SHP77 (cell line): Measurements from ENCODE around the gene SUPV3L1.

Experiments
- DNase-seq, 2 experiments: peaks; one replicate each; lab custom pipeline; 2025; lab: John Stamatoyannopoulos, UW

The SUPV3L1 gene

DNA sequence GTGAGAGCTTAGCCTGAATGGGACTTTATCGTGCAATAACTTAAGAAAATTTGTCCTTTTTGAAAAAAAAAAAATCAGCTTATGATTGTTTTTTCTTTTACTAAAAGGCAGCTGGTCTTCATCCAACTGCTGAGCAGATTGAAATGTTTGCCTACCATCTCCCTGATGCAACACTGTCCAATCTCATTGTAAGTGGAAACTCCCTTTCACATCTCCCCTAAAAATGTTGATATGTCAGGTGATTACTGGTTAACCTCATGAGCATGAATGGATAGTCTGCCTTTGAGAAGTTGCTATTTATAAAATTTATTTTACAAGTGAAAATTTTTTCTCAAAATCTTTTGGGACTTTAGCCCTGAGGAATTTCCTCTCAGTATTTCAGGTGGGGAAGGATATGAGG lies 22.3 kb downstream of the SUPV3L1 start:
- no peak for DNase-seq

DNA sequence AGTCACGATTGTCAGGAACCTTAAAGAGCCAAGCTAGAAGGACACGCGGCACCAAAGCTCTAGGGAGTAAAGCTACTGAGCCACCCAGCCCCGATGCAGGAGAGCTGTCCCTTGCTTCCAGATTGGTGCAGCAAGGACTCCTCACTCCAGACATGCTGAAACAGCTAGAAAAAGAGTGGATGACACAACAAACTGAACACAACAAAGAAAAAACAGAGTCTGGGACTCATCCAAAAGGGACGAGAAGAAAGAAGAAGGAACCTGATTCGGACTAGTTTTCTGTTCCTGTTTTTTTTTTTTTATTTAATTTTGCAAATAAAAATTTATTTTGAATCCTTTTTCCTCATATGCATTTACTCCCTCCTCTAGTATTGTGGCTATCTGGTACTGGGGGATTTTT lies 28.7 kb downstream of the SUPV3L1 start:
- no peak for DNase-seq

DNA sequence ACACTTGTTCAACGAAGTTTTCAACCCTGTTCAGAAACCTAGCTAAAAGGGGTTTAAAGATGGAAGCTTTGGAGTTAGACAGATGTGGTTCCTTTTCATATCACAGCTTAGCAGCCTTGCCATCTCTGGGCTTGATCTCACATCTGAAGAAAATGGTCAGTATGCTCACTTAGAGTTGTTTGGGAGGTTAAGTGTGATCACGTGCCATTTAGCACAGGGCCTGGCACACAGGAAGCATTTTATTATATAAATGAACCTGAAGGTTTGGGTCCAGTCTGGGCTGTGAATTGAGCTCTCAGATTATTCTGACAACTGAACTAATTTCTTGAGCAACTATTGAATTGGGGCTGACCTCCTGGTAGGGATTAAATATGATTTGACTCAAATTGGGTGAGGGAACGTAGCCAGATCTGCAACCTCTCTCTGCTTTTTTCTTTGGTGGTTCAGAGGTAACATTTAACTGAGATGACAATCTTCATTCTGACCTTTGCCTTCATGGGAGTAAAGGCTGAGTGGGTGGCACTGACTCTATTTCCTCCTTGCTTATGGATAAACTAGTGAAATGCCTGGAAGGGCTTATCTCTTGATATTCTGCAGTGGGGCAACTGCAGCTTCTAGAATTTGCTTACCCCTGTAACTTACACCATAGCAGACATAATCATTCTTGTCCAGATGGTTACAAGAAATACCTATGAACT lies 29.9 kb downstream of the SUPV3L1 start:
- no peak for DNase-seq

DNA sequence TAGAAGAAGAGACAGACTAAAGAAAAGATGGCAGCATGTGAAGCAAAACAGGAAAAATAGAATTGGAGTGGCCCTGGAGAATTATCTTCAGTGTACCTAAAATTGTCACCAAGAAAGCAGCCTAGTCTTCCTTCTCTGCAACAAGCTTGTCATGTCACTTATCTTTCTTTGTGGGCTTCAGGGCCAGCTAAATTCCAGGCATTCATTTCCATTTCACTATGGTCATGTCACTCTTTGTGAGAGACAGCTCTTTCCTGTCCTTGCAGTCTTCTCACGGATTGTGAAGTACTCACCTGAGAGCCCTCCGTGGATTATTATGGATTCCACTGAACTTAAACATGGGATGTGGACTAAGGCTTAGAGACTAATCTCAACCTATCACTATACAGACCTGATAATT lies 31.1 kb downstream of the SUPV3L1 start:
- no peak for DNase-seq

DNA sequence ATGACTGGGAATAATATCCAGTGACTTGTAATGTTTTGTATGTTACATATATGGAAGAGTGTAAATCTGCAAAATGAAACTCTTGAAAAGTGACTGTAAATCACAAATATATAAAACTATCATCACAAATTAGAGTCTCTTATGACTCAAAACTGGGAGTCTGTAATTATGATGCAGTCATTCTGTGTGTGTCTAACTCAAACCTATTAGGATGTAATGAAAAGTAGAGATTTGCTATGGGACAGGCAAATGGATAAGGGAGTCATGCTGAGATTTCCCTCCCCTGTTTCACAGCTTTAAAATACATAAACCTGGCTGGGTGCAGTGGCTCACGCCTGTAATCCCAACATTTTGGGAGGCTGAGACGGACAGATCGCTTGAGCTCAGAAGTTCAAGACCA lies 31.5 kb downstream of the SUPV3L1 start:
- DNase-seq, result no peak

DNA sequence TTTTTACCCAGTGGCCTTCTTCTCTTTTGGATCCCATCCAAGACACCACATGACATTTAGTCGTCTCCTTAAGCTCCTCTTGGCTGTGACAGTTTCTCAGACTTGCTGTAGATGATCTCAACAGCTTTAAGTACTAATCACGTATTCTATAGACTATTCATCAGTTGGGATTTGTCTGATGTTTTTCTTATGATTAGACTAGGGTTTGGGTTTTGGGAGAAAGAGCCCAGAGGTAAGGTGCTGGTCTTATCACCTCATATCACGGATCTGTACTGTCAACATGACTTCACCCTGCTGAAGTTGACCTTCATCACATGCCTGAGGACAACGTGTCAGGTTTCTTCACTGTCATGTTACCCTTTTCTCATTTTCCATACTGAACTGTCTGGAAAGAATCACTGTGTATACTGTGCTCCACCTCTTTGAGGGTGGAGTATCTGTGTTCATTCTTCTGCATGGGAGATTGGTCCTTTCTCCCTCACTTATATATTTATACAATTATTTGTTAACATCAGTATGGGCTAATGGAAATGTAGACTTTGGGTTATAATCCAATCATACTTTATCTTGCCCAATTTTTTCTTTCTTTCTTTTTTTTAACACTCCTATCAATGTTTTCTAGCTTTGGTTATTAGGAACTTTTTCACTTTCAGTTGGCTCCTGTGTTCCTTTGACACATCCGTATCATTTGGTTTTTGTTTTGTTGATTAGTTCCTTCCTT lies 33.7 kb downstream of the SUPV3L1 start:
- no peak for DNase-seq

DNA sequence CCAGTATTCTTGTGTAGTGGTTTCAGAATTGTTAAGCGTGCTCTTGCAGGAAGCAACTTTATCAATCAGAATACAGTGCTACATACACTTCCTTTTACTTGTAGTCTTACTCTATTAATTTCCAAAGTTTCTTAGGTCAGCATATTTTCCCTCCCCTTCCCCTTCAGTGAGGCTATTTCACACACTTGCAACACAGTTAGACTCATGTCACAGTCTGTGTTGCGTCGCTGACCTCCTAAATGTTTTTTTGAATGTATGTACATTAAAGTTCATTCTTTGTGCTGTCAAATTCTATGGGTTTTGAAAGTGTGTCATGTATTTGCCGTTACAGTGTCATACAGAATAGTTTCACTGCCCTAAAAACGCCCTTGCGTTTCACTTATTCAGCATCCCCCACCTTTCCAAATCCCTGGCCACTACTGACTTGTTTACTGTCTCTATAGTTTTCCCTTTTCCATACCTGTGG lies 34.7 kb downstream of the SUPV3L1 start:
- DNase-seq, result no peak

DNA sequence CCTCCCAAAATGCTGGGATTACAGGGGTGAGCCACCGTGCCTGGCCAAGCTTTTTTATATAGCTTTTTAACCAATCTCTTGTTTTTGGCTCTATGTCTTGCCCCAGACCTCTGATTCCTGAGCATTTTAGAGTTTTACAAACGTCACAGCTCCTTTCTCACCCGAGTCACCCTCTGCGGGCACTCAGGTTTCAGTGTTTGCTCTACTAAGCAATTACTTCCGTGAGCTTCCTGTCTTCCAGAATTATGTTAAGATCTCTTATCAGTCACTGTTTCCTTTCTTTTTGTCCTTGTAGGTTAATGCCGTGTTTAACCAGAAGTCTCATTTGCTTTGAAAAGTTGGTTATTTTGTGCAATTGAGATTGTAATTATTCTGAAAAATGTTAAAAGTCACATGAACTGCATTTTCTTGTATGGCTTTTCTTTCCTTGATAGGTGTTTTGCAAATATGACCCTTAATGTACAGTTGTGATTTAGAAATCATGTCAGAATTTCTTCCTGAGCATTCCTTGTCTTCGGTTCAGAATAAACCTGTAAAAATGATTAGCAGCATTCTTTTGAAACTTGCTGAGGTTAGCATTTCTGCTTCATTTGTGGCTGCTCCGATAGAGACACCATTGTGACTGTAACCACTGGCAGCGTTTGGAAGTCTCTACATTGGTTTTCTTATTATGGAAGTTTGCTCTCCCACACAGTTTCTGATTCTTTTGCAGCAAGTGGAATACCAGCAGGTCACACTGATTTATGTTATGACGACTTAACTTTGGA lies 35.6 kb downstream of the SUPV3L1 start:
- DNase-seq, result no peak

DNA sequence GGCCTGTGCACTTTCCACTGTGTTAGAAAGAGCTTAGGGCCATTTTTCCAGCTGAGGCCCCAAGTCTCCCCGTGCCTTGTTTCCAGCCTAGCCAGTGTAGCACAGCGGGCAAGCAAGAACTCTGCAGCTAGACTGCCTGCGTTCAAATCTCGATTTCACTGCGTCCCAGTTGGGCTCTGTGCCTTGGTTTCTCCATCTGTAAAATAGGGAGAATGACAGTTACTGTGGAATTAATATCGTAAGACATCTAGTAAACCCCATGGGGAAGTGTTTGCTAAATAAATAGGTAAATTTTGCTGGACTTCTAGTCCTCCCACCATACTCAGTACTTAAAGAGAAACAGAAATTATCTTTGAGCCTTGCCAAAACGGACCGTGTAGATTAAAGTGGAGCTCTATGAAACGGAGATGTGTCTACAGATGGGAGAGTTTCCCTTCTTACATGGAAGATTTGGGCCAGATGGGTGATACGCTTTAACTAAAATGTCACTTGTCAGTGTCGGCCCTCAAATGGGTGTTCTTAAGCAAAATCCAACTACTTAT lies 36.6 kb downstream of the SUPV3L1 start:
- no peak for DNase-seq

DNA sequence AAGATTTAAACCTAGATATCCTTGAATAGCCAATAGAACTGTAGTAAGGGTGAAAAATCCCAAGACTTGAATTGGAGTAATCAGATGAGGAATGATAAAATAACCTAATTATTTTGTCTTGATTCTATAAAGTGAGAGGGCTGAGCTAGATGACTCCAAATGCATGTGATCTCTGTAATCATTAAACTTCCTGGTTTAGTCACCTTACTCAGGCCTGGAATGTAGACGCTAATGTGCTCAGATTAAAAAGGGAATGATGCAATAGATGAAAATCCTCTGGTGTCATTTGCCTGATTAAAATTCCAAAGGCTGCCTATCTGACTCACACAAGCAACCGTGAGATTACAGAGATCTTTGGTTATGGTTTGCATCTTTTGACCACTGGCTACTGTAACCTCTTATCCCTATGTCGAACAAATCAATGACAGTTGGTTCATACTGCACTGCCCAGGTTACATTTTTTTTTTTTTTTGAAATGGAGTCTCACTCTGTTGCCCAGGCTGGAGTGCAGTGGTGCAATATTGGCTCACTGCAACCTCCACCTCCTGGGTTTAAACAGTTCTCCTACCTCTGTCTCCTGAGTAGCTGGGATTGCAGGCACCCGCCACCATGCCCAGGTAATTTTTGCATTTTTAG lies 37.2 kb downstream of the SUPV3L1 start:
- no peak for DNase-seq

DNA sequence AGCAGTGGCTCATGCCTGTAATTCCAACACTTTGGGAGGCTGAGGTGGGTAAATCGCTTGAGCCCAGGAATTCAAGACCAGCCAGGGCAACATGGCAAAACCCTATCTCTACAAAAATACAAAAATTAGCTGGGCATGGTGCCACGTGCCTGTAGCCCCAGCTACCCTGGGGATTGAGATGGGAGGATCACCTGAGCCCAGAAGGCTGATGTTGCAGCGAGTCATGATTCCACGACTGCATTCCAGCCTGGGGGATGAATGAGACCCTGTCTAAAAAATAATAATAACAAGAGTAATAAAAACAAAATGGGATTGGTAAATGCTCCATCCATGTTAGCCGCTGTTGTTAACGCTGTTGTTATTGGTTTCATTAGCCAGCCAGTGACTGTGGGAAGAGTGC lies 38.8 kb downstream of the SUPV3L1 start:
- no peak for DNase-seq

DNA sequence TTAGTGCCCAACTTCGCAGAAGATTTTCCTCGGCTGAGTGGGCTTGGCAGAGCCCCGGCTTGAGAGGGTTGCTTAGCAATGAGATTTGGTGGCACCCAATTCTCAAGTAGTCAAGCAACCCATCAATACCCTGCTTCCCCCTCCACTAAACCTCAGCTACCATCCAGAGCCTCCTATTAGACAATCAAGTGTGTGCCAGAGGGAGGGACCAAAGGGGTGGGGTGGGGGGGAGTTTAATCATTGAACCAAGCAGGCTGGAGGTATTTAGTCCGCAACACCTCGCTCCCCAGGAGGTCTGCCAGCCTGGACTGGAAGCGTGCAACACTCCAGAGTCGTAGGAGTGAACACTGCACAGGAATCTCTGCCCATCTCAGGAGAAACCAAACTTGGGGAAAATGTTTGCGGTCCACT lies 40.0 kb downstream of the SUPV3L1 start, which contains the start of gene HKDC1:
TSS of gene HKDC1 (plus strand) at position 292 of the 411 bp plus-strand sequence. CDS start at position 396, 104 bp downstream.
- no peak for DNase-seq

DNA sequence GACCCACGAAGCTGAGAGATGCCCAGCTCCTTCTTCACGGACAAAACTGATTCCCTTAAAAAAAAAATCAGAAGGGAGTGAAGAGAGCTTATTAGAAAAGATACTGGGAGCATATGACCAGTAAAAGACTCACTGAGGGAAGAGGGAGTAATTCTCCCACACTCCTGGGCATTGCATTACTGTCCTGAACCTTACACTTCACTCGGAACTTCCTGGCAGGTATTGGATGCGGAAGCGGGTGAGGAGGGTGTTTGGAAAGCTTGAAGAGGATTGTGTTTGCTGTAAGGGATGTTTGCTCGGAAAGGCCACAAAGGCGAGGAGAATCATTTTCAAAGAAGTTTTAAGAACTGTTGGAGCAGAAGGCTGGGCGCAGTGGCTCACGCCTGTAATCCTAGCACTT lies 40.5 kb downstream of the SUPV3L1 start:
- DNase-seq, result no peak

DNA sequence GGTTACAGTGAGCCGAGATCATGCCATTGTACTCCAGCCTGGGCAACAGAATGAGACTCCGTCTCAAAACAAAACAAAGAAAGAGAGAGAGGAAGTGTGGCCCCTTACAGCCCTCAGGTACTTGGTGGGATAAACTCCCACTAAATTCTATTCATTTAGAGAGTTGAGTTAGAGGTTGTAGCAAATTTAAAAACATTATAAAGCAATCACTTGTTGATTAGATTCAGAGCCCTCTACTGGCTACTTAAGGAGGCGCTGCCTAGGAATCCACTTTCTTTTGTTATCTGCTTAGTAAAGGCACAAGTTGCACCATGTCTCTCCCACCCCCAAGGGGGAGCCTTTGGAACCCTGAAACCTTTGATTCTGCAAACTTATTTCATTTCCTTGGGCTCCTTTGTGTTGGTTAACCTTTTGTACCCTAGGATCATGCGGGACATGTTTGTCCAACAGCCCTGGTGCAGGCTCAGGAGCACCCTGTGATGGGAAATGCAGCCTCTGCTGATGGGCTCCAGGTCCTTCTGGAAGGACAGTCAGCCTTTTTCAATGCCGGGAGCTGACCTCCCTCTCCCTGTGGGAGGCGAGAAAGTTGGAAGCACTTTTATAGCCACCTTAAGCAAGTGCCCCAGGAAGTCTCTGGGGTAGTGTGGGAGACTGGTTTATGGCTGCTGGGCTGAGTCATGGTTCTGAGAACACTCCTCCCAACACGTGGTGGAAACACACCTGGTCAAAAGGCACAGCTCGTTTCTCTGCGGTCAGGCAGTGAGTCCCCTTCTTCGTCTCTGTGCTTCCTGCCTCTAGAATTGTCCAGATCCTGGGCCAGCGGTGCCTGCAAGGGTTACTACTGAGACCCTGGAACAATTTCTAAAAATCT lies 42.4 kb downstream of the SUPV3L1 start:
- DNase-seq, result peak in 1 of 2 experiments; percentile 13

DNA sequence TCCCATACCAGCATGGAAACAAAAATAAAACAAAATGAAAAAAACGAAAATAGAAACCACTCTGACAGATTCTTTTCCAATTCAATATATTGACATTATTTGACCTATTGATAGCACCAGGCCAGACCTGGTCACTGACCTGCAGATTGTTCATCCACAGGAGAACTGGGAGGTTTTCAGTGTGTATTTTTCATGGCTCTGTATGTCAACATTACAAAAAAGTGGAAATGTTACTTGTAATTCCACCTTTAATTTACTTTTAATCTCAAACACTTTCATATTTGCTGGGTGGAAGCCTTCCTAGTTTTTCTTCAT lies 43.0 kb downstream of the SUPV3L1 start:
- no peak for DNase-seq

DNA sequence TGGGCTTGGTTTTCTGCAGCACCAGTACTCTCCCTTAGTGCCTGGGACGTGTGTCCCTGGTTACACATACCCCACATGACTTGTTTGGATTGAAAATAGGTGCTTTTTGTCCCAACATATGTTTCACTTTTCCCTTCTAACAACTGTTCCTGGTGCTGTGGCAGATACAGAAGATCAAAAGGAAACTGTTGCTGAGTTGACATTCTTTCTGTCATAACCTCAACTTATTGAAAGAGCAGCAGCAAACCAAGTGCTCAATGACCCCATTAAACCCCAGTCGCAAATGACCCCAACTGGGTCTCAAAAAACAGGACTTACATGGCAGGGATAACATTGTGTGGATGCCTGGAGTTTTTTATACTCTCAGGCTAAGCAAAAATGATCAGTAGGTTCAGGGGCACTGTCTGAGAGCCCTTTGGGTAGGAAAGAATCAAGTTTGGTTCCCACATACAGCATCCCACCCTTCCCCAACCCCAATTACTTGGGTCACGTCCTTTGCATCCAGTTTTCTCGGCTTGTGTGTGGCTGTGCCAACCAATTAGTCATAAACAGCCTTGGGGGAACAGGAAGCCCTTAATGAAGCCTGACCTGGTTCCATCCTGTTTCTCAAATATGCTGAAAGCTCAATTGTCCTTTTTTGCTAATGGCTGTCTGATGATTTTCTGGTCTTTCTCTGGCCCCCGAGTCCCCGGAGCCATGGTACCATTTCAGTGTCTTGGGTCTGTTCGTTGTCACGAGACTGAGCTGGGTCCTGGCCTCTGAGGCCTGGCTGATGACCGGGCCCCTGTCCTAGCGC lies 45.0 kb downstream of the SUPV3L1 start:
- no peak for DNase-seq

DNA sequence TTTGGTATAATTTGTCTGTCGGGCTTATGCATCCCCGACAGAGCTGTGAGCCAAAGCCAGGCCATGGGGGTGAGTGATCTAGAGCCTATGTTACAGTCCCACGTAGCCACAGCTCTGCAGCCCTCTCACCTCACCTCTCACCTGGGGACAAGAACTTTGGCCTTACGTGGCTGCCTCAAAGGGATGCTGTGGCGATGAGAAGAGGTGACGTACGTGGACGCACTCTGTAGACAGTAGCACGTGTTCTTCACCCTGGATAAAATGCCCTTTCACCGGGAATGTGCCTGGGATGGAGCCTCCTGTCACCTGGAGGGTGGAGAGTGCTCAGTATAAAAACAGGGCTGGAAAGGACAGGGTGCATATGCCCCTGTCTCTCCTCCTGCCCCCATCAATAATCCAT lies 45.6 kb downstream of the SUPV3L1 start:
- no peak for DNase-seq

DNA sequence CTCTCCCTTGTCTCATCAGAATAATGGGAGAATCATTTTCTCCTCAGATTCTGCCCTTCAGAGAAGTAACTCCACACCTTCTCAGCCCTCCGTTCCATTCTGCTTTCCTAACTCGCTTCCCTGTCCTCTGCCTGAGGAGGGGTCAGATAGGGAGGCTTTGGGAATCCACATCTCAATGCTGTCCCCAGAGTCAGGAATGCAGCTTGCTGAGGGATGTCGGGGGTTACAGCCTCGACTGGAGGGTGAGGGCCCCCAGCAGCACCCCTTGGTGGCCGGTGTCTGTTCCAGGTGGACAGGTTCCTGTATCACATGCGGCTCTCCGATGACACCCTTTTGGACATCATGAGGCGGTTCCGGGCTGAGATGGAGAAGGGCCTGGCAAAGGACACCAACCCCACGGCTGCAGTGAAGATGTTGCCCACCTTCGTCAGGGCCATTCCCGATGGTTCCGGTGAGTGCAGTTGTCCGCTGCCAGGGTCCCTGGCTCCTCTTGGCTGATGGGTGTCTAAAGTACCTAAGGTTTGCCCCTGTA lies 47.0 kb downstream of the SUPV3L1 start:
- no peak for DNase-seq

DNA sequence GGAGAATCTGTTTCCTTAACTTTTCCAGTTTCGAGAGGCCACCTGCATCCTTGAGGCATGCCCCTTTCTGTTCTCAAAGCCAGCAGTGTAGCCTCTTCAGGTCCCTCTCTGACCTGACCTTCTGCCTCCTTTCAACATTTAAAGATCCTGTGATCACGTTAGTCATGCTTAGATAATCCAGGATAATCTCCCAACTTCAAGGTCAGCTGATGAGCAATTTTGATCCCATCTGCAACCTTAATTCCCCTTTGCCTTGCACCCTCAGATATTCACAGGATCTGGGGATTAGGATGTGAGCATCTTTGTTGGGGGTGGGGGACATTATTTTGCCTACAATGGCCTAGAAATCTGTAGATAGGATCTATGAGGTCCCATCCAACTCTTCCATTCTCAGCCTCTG lies 48.1 kb downstream of the SUPV3L1 start:
- DNase-seq, result no peak

DNA sequence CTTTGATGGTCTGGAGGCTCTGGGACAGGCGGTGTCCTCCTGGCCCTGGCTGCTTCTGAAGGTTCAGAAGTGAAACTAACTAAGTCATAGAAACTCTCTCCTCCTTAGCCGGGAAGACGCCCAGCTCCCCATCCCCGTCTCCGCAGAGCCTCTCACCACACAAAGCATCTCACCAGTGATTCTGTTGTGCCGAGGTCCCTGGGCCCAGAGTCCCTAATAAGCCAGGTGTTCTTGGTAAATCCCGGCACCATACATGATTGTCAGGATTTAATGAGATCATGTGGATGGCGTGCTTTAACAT lies 49.5 kb downstream of the SUPV3L1 start:
- DNase-seq, result no peak
